H1 (cell line): ENCODE data around the gene TRIP13. TPM values are rescaled to one million over a fixed set of nuclear protein-coding genes. Genes with fewer than 3 reads are reported as not detected.

ENCODE experiments used
- CTCF ChIA-PET: fragments of 300-600 bp; sonication (Branson Sonifier 250); formaldehyde crosslinking; loops from one replicate; lab custom pipeline; 2021; ENCODE audit not compliant: partially characterized antibody; lab: Charles Lee
- POLR2A ChIA-PET: fragments of 300-600 bp; sonication (Branson Sonifier 250); formaldehyde crosslinking; loops from one replicate; lab custom pipeline; 2021; ENCODE audit warnings: inconsistent platforms; ENCODE audit not compliant: partially characterized antibody; lab: Charles Lee
- DNase-seq, 2 experiments: peaks; one replicate each; pipeline versions ENCODE4 v3.0.0 to v3.0.0-alpha.2; 2010 to 2022; ENCODE audit warnings: low spot score in 2 of 2, low read depth in 1 of 2, mixed read lengths in 1 of 2
- FAIRE-seq: peaks from 2 replicates; lab custom pipeline; 2011; peaks lifted over from hg19 to GRCh38; lab: Jason Lieb, UNC
- H2AFZ ChIP-seq: 2 replicates; pipeline ENCODE4 v1.8.1; 2012; ENCODE audit warnings: low read length, inconsistent platforms
- H2AK5ac ChIP-seq: 2 replicates; pipeline ENCODE4 v1.6.1; 2013; ENCODE audit warnings: low read depth, low read length
- H2BK120ac ChIP-seq: replicated peaks from 2 replicates; pipeline ENCODE3; 2013; ENCODE audit warnings: low read depth, low read length, inconsistent platforms
- H2BK12ac ChIP-seq: 2 replicates; pipeline ENCODE4 v1.6.1; 2013; ENCODE audit warnings: low read depth, low read length
- H2BK15ac ChIP-seq: 2 replicates; pipeline ENCODE4 v1.6.1; 2013; ENCODE audit warnings: low read length
- H2BK20ac ChIP-seq: 2 replicates; pipeline ENCODE4 v1.6.1; 2013; ENCODE audit warnings: low read length
- H2BK5ac ChIP-seq: 2 replicates; pipeline ENCODE4 v1.6.1; 2013; ENCODE audit warnings: low read depth, low read length
- H3K14ac ChIP-seq: 2 replicates; pipeline ENCODE4 v1.6.1; 2013; ENCODE audit warnings: inconsistent platforms; ENCODE audit not compliant: insufficient read length
- H3K18ac ChIP-seq: 2 replicates; pipeline ENCODE4 v1.6.1; 2013; ENCODE audit warnings: low read length; ENCODE audit errors: extremely low read depth
- H3K23ac ChIP-seq: 2 replicates; pipeline ENCODE4 v1.6.1; 2013; ENCODE audit warnings: inconsistent platforms; ENCODE audit not compliant: insufficient read length
- H3K23me2 ChIP-seq: 2 replicates; pipeline ENCODE4 v1.6.1; 2013; ENCODE audit warnings: low read depth, low read length
- H3K27ac ChIP-seq: 2 replicates; pipeline ENCODE4 v1.6.1; 2011; ENCODE audit warnings: low read depth, low read length, inconsistent platforms
- H3K27me3 ChIP-seq, 4 experiments: replicated peaks in 1 of 4; 1 replicate in 1 of 4; 2 replicates in 3 of 4; pipeline versions ENCODE4 v1.6.1 to v1.8.1; 2011 to 2013; ENCODE audit warnings: low read length in 3 of 4, mild to moderate bottlenecking in 3 of 4, inconsistent platforms in 2 of 4, mixed read lengths in 2 of 4, moderate library complexity in 1 of 4; ENCODE audit not compliant: control insufficient read depth in 3 of 4, insufficient read depth in 3 of 4; ENCODE audit errors: extremely low read depth in 1 of 4
- H3K36me3 ChIP-seq, 4 experiments: 2 replicates each; pipeline versions ENCODE4 v1.6.1 to v1.8.1; 2011 to 2013; ENCODE audit warnings: mild to moderate bottlenecking in 4 of 4, low read length in 3 of 4, moderate library complexity in 2 of 4, control low read depth in 1 of 4, inconsistent platforms in 1 of 4; ENCODE audit not compliant: insufficient read depth in 4 of 4, control insufficient read depth in 2 of 4
- H3K4ac ChIP-seq: replicated peaks from 2 replicates; pipeline ENCODE3; 2013; ENCODE audit warnings: low read length, low read depth, mixed read lengths, inconsistent platforms; ENCODE audit not compliant: insufficient read length
- H3K4me1 ChIP-seq, 4 experiments: replicated peaks in 1 of 4; 1 replicate in 1 of 4; 2 replicates in 3 of 4; pipeline versions ENCODE4 v1.6.1 to v1.8.1; 2011 to 2013; ENCODE audit warnings: low read length in 3 of 4, inconsistent platforms in 2 of 4, mixed read lengths in 1 of 4; ENCODE audit not compliant: insufficient read depth in 4 of 4, control insufficient read depth in 3 of 4
- H3K4me2 ChIP-seq, 2 experiments: 2 replicates each; pipeline versions ENCODE4 v1.6.1 to v1.8.1; 2011 to 2013; ENCODE audit warnings: low read depth in 2 of 2, low read length in 2 of 2, control low read depth in 1 of 2, inconsistent platforms in 1 of 2, mild to moderate bottlenecking in 1 of 2; ENCODE audit not compliant: insufficient read depth in 1 of 2
- H3K4me3 ChIP-seq, 4 experiments: fragments of 200-600, 300-600 bp in 1 of 4; sonication (generic), shearing (Covaris generic), sonication (Bioruptor Twin) in 1 of 4; 2 replicates each; pipeline versions ENCODE4 v1.5.1 to v1.8.1; 2011 to 2016; ENCODE audit warnings: low read length in 4 of 4, low read depth in 3 of 4, control low read depth in 2 of 4, inconsistent platforms in 2 of 4, mild to moderate bottlenecking in 2 of 4, mixed read lengths in 1 of 4, moderate library complexity in 1 of 4; ENCODE audit not compliant: insufficient read depth in 2 of 4; ENCODE audit errors: extremely low read depth in 1 of 4
- H3K56ac ChIP-seq: replicated peaks from 2 replicates; pipeline ENCODE3; 2013; ENCODE audit warnings: low read depth, mild to moderate bottlenecking, mixed read lengths, low read length, inconsistent platforms; ENCODE audit not compliant: insufficient read length
- H3K79me1 ChIP-seq: 2 replicates; pipeline ENCODE4 v1.6.1; 2013; ENCODE audit warnings: low read depth, low read length, control low read depth
- H3K79me2 ChIP-seq, 2 experiments: 2 replicates each; pipeline versions ENCODE4 v1.6.1 to v1.8.1; 2012 to 2013; ENCODE audit warnings: low read length in 2 of 2, mild to moderate bottlenecking in 2 of 2, inconsistent platforms in 1 of 2; ENCODE audit not compliant: insufficient read depth in 2 of 2, control insufficient read depth in 1 of 2
- H3K9ac ChIP-seq, 4 experiments: replicated peaks in 1 of 4; 1 replicate in 1 of 4; 2 replicates in 3 of 4; pipeline versions ENCODE4 v1.6.1 to v1.8.1; 2011 to 2013; ENCODE audit warnings: low read depth in 3 of 4, low read length in 3 of 4, control low read depth in 2 of 4, mild to moderate bottlenecking in 2 of 4, moderate library complexity in 2 of 4, inconsistent platforms in 1 of 4; ENCODE audit errors: extremely low read depth in 1 of 4
- H3K9me3 ChIP-seq, 2 experiments: 2 replicates each; pipeline versions ENCODE4 v1.6.1 to v1.8.1; 2012 to 2013; ENCODE audit warnings: mild to moderate bottlenecking in 2 of 2, moderate library complexity in 2 of 2, control low read depth in 1 of 2, inconsistent platforms in 1 of 2, low read depth in 1 of 2, low read length in 1 of 2, mixed read lengths in 1 of 2; ENCODE audit not compliant: insufficient read depth in 2 of 2
- H4K20me1 ChIP-seq, 2 experiments: replicated peaks in 1 of 2; 2 replicates each; pipeline versions ENCODE3 to v1.8.1; 2011 to 2013; ENCODE audit warnings: inconsistent platforms in 2 of 2, low read length in 2 of 2, mild to moderate bottlenecking in 1 of 2; ENCODE audit not compliant: insufficient read depth in 2 of 2, control insufficient read depth in 1 of 2
- H4K5ac ChIP-seq: 2 replicates; pipeline ENCODE4 v1.6.1; 2013; ENCODE audit warnings: low read length, low read depth, mixed read lengths, inconsistent platforms; ENCODE audit not compliant: insufficient read length
- H4K8ac ChIP-seq: 2 replicates; pipeline ENCODE4 v1.8.0; 2013; ENCODE audit warnings: mild to moderate bottlenecking, moderate library complexity, low read length, inconsistent platforms; ENCODE audit not compliant: insufficient read depth; ENCODE audit errors: extremely low read depth
- H4K91ac ChIP-seq: replicated peaks from 2 replicates; pipeline ENCODE3; 2013; ENCODE audit warnings: low read length, mixed read lengths, inconsistent platforms; ENCODE audit not compliant: insufficient read length
- ATF2 ChIP-seq: IDR thresholded peaks from 2 replicates; pipeline ENCODE4 v1.6.1; 2012; ENCODE audit warnings: low read length, inconsistent platforms
- ATF3 ChIP-seq: IDR thresholded peaks from 2 replicates; pipeline ENCODE4 v1.6.1; 2011; ENCODE audit warnings: low read depth, mild to moderate bottlenecking, low read length; ENCODE audit not compliant: insufficient read depth
- BRCA1 ChIP-seq: IDR thresholded peaks from 2 replicates; pipeline ENCODE4 v1.6.1; 2012; ENCODE audit warnings: low read depth, low read length, improper control_type of control experiment
- CREB1 ChIP-seq: IDR thresholded peaks from 2 replicates; pipeline ENCODE4 v1.6.1; 2012; ENCODE audit warnings: inconsistent platforms
- HDAC2 ChIP-seq, 2 experiments: fragments of 300-600 bp in 1 of 2; sonication (generic) in 1 of 2; IDR thresholded peaks; 2 replicates each; pipeline ENCODE4 v1.6.1; 2011 to 2012; ENCODE audit warnings: low read depth in 2 of 2, low read length in 2 of 2, mild to moderate bottlenecking in 2 of 2, moderate library complexity in 2 of 2, borderline replicate concordance in 1 of 2, inconsistent platforms in 1 of 2
- PHF8 ChIP-seq: fragments of 200-600 bp; sonication (generic); conservative IDR thresholded peaks from 2 replicates; pipeline ENCODE4 v1.7.1; 2012; ENCODE audit warnings: low read depth, mild to moderate bottlenecking, inconsistent platforms, low read length, moderate library complexity
- RBBP5 ChIP-seq: IDR thresholded peaks from 2 replicates; pipeline ENCODE4 v1.7.1; 2012; ENCODE audit warnings: low read depth, mild to moderate bottlenecking, inconsistent platforms, low read length, moderate library complexity, borderline replicate concordance
- RXRA ChIP-seq: IDR thresholded peaks from 2 replicates; pipeline ENCODE4 v1.6.1; 2011; ENCODE audit warnings: low read depth, mild to moderate bottlenecking, low read length, moderate library complexity; ENCODE audit not compliant: insufficient read depth
- SRF ChIP-seq: IDR thresholded peaks from 2 replicates; pipeline ENCODE4 v1.6.1; 2011; ENCODE audit warnings: mild to moderate bottlenecking, low read depth, low read length, moderate library complexity
- SUZ12 ChIP-seq: fragments of 200-600 bp; sonication (generic); IDR thresholded peaks from 2 replicates; pipeline ENCODE4 v1.6.1; 2012; ENCODE audit warnings: mild to moderate bottlenecking, inconsistent platforms, low read length, moderate library complexity, mixed read lengths
- ZNF274 ChIP-seq: IDR thresholded peaks from 2 replicates; pipeline ENCODE4 v1.7.0; 2012; ENCODE audit warnings: low read length, borderline replicate concordance; ENCODE audit errors: extremely low read depth
- WGBS, 2 experiments: shearing (Covaris generic) in 1 of 2; methylation state at CpG; one replicate each; pipeline versions ENCODE4 v1.1.6 to v1.1.7; 2013 to 2015; ENCODE audit warnings: low lambda C conversion rate in 2 of 2, mixed read lengths in 2 of 2, inconsistent platforms in 1 of 2, low coverage in 1 of 2, missing lambda C conversion rate in 1 of 2; ENCODE audit not compliant: insufficient replicate concordance in 2 of 2, insufficient coverage in 1 of 2, insufficient read length in 1 of 2; ENCODE audit errors: extremely low coverage in 1 of 2, missing lambda C conversion rate in 1 of 2; 5-methylcytosine and 5-hydroxymethylcytosine counted together
- polyA plus RNA-seq, 7 experiments: library from polyadenylated mRNA; depleted of rRNA in 3 of 7; stranded (reverse) in 5 of 7; unstranded in 2 of 7; fragments of >200 nt in 5 of 7; fragments of 200-250 nt in 2 of 7; gene quantifications; 1 replicate in 5 of 7; 2 replicates in 1 of 7; 4 replicates in 1 of 7; pipeline versions ENCODE4 v1.2.1 to v1.2.3, GENCODE V29; 2011 to 2013; ENCODE audit warnings: missing spikeins in 2 of 7, mixed read lengths in 2 of 7
- total RNA-seq: library from RNA; stranded (reverse); fragmentation: NEBNext Ultra II Directional; extraction: Animal tissue kit (Norgen Biotek cat#: 25700); gene quantifications from 2 replicates; pipeline ENCODE4 v1.2.1, GENCODE V29; 2021

Gene TRIP13
- total and polyA plus RNA-seq, 2 of the 8 experiments (the other 6 are each of a cell fraction or from before 2014, with no cell fraction given): 20.0 to 39.2 TPM

GRCh38 chr5:848671-849111 is 44.0 kb upstream of the TRIP13 start:
- H2BK12ac ChIP-seq: no peak overlapping the region
- H2BK5ac ChIP-seq: no peak overlapping the region
- H3K56ac ChIP-seq: no peak overlapping the region
- POLR2A ChIA-PET: interaction anchor here (1.6 to 2.8 kb wide), 2 partner anchors 14 to 16 kb away, joined by 6 to 9 read pairs; no protein-coding TSS in a partner anchor
- no peaks in the 10 kb centered on the region for H4K20me1 ChIP-seq
- H2BK20ac ChIP-seq: no peak overlapping the region
- H3K4ac ChIP-seq: no peak overlapping the region
- H4K5ac ChIP-seq: no peak overlapping the region
- no peak overlapping the region for H4K91ac ChIP-seq
- H2BK15ac ChIP-seq: no peak overlapping the region
- no peaks in the 10 kb centered on the region for H3K9me3 ChIP-seq
- no peak overlapping the region for H3K4me3 ChIP-seq
- no peak overlapping the region for H3K14ac ChIP-seq
- H3K18ac ChIP-seq: no peak overlapping the region
- no peak overlapping the region for H3K27ac ChIP-seq
- H3K23me2 ChIP-seq: no peaks in the 10 kb centered on the region
- no peaks in the 10 kb centered on the region for H3K79me1 ChIP-seq
- FAIRE-seq: no peak
- CTCF ChIA-PET: interaction anchor here (2.0 kb wide), 1 partner anchor 54 kb away, joined by 5 read pairs; no protein-coding TSS in a partner anchor
- 0 out of 7 replicates have a peak, but pooled peaks cover 0 to 2% (median 0%) of the 10 kb centered on the region in 4 experiments for H3K27me3 ChIP-seq
- H2AK5ac ChIP-seq: no peak overlapping the region
- no peak for DNase-seq
- H3K36me3 ChIP-seq: peaks cover 0 to 5% (median 0%) of the 10 kb centered on the region in 4 experiments; a peak in 3 of 8 replicates
- H3K23ac ChIP-seq: no peak overlapping the region
- H2AFZ ChIP-seq: no peak overlapping the region
- H4K8ac ChIP-seq: no peak overlapping the region
- no peak overlapping the region for H3K9ac ChIP-seq
- no peak overlapping the region for H3K4me2 ChIP-seq
- WGBS, 2 experiments: 88% methylated on average over 14 of the region's 14 CpGs; no CpG with 5 or more reads in 1 of the 2 experiments
- peaks cover 0 to 3% (median 0%) of the 10 kb centered on the region in 4 experiments; a peak in 1 of 7 replicates for H3K4me1 ChIP-seq
- H3K79me2 ChIP-seq: no peaks in the 10 kb centered on the region
- no peak overlapping the region for H2BK120ac ChIP-seq
- no peak for TF ChIP-seq ZNF274
- TF ChIP-seq BRCA1: no peak
- no peak for TF ChIP-seq HDAC2 (IDR thresholded peaks at IDR 0.05; ENCODE audit: borderline replicate concordance in 1 of 2, low read depth in 2 of 2, low read length in 2 of 2)
- no peak for TF ChIP-seq CREB1
- TF ChIP-seq ATF3: no peak
- TF ChIP-seq RXRA: no peak
- TF ChIP-seq ATF2: no peak
- no peak for TF ChIP-seq RBBP5
- no peak for TF ChIP-seq SRF
- no peak for TF ChIP-seq SUZ12
- TF ChIP-seq PHF8: no peak
